Ishikawa (cell line): Measurements from ENCODE around the gene CROCC2.
A peak's percentile ranks its signal among the peaks of the same experiment; 100 is the strongest.

ENCODE experiments used
- CEBPB ChIP-seq: IDR thresholded peaks from 2 replicates; pipeline ENCODE4 v1.6.1; 2012
- CREB1 ChIP-seq: IDR thresholded peaks from 2 replicates; pipeline ENCODE4 v1.6.1; 2012; ENCODE audit warnings: low read depth
- EGR1 ChIP-seq: IDR thresholded peaks from 2 replicates; pipeline ENCODE4 v1.6.1; 2012
- EP300 ChIP-seq: IDR thresholded peaks from 2 replicates; pipeline ENCODE4 v1.6.1; 2012; ENCODE audit warnings: borderline replicate concordance
- FOXM1 ChIP-seq: IDR thresholded peaks from 2 replicates; pipeline ENCODE4 v1.6.1; 2012; ENCODE audit warnings: low read depth, borderline replicate concordance
- NFIC ChIP-seq: IDR thresholded peaks from 2 replicates; pipeline ENCODE4 v1.6.1; 2012
- RAD21 ChIP-seq: IDR thresholded peaks from 2 replicates; pipeline ENCODE4 v1.6.1; 2012; ENCODE audit warnings: low read depth
- TAF1 ChIP-seq: IDR thresholded peaks from 2 replicates; pipeline ENCODE4 v1.6.1; 2012; ENCODE audit warnings: low read depth, mild to moderate bottlenecking
- TCF12 ChIP-seq: IDR thresholded peaks from 2 replicates; pipeline ENCODE4 v1.6.1; 2012; ENCODE audit warnings: low read depth
- TEAD4 ChIP-seq: IDR thresholded peaks from 2 replicates; pipeline ENCODE4 v1.6.1; 2012
- YY1 ChIP-seq: IDR thresholded peaks from 2 replicates; pipeline ENCODE4 v1.6.1; 2012; ENCODE audit warnings: low read depth
- ZBTB7A ChIP-seq: IDR thresholded peaks from 2 replicates; pipeline ENCODE4 v1.6.1; 2012; ENCODE audit warnings: low read depth
- TF ChIP-seq, protein P1 (sequence below): IDR thresholded peaks from 2 replicates; pipeline ENCODE4 v1.6.1; 2012
- TF ChIP-seq, protein P2 (sequence below): IDR thresholded peaks from 2 replicates; pipeline ENCODE4 v1.6.1; 2012; ENCODE audit warnings: low read depth, mild to moderate bottlenecking
- TF ChIP-seq, protein P3 (sequence below): IDR thresholded peaks from 2 replicates; pipeline ENCODE4 v1.6.1; 2012

CROCC2 gene

GRCh38 chr2:240921311-240921994, 15.3 kb downstream of the CROCC2 start:
- TF ChIP-seq, protein P1, sequence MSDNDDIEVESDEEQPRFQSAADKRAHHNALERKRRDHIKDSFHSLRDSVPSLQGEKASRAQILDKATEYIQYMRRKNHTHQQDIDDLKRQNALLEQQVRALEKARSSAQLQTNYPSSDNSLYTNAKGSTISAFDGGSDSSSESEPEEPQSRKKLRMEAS = no peak
- TF ChIP-seq TAF1 = no peak
- TF ChIP-seq, protein P2, sequence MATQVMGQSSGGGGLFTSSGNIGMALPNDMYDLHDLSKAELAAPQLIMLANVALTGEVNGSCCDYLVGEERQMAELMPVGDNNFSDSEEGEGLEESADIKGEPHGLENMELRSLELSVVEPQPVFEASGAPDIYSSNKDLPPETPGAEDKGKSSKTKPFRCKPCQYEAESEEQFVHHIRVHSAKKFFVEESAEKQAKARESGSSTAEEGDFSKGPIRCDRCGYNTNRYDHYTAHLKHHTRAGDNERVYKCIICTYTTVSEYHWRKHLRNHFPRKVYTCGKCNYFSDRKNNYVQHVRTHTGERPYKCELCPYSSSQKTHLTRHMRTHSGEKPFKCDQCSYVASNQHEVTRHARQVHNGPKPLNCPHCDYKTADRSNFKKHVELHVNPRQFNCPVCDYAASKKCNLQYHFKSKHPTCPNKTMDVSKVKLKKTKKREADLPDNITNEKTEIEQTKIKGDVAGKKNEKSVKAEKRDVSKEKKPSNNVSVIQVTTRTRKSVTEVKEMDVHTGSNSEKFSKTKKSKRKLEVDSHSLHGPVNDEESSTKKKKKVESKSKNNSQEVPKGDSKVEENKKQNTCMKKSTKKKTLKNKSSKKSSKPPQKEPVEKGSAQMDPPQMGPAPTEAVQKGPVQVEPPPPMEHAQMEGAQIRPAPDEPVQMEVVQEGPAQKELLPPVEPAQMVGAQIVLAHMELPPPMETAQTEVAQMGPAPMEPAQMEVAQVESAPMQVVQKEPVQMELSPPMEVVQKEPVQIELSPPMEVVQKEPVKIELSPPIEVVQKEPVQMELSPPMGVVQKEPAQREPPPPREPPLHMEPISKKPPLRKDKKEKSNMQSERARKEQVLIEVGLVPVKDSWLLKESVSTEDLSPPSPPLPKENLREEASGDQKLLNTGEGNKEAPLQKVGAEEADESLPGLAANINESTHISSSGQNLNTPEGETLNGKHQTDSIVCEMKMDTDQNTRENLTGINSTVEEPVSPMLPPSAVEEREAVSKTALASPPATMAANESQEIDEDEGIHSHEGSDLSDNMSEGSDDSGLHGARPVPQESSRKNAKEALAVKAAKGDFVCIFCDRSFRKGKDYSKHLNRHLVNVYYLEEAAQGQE = no peak
- TF ChIP-seq CEBPB = no peak
- TF ChIP-seq TEAD4 = peak; percentile 10; the same call in 1 of the 2 replicates
- TF ChIP-seq FOXM1 = no peak
- TF ChIP-seq NFIC = peak; percentile 78
- TF ChIP-seq EP300 = peak; percentile 73; the same call in 1 of the 2 replicates
- no peak for TF ChIP-seq EGR1
- TF ChIP-seq TCF12 = peak; percentile 71

DNA sequence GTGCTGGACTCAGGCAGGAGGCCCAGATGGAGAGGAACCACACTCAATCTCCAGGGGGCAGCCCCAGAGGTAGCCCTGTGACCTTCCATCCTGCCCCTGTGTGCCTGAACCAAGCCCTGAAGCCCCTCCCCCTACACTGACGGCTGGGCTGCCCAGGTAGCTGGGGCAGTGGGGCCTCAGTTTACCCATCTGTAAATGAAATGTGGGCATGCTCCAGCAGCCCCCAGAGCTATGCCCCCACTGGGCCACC, 15.8 kb downstream of the CROCC2 start:
- TF ChIP-seq EGR1 = no peak
- no peak for TF ChIP-seq TCF12
- no peak for TF ChIP-seq FOXM1
- TF ChIP-seq, protein P3, sequence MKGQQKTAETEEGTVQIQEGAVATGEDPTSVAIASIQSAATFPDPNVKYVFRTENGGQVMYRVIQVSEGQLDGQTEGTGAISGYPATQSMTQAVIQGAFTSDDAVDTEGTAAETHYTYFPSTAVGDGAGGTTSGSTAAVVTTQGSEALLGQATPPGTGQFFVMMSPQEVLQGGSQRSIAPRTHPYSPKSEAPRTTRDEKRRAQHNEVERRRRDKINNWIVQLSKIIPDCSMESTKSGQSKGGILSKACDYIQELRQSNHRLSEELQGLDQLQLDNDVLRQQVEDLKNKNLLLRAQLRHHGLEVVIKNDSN = no peak
- TF ChIP-seq EP300 = no peak
- TF ChIP-seq TEAD4 = no peak
- TF ChIP-seq CEBPB = no peak
- TF ChIP-seq, protein P2 = no peak

DNA sequence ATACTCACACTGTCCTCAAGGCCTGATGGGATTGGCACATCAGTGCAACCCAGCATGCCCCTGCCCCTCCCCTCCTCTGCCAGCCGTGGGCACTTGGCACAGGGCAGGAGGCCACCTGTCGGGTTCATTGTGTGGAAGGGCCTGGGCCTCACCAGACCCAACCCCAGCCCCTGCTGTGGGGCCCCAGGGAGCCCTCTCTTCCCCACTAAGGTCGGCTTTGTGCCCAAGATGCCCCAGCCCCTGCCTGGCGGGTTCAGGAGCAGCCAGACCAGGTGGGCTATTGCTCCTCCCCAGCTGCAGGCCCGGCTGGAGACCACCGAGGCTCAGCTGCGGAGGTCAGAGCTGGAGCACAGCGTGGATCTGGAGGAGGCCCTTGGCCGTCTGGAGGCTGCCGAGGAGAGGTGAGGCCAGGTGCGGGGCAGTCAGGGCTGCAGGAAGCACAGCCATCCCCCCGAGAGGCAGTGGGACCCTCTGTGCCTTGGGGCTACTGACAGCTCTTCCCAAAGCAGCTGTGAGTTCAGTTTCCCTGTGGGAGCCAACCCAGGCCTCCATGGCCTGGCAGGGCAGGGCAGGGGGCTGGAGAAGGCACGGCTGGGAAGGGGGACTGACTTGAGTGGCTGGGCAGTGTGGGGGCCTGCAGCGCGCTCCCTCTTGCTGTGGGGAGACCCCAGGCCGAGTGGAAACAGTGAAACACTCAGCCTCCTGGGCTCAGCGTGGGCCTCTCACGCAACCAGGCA, 16.3 kb downstream of the CROCC2 start:
- TF ChIP-seq YY1 = no peak
- peak; percentile 86 for TF ChIP-seq ZBTB7A
- no peak for TF ChIP-seq TAF1
- TF ChIP-seq EGR1 = no peak
- TF ChIP-seq, protein P1 = peak; percentile 35; the same call in 1 of the 2 replicates
- TF ChIP-seq, protein P3 = peak; percentile 38; the same call in 1 of the 2 replicates
- peak; percentile 100 for TF ChIP-seq NFIC
- peak; percentile 96 for TF ChIP-seq EP300
- peak; percentile 86 for TF ChIP-seq FOXM1
- TF ChIP-seq TEAD4 = peak; percentile 82
- TF ChIP-seq RAD21 = no peak
- peak; percentile 99 for TF ChIP-seq TCF12
- TF ChIP-seq, protein P2 = no peak
- TF ChIP-seq CREB1 = no peak
- TF ChIP-seq CEBPB = peak; percentile 56; the same call in 1 of the 2 replicates

GRCh38 chr2:240922982-240923537, 16.9 kb downstream of the CROCC2 start:
- TF ChIP-seq NFIC (peak; percentile 89), RAD21 (no peak), TCF12 (no peak), FOXM1 (no peak), CEBPB (no peak), EGR1 (no peak), TEAD4 (no peak), ZBTB7A (no peak), YY1 (no peak), EP300 (peak; percentile 37; the same call in 1 of the 2 replicates), CREB1 (no peak), TAF1 (no peak)
- TF ChIP-seq, protein P2 = no peak
- TF ChIP-seq, protein P1 = peak; percentile 79
- TF ChIP-seq, protein P3 = peak; percentile 37; the same call in 1 of the 2 replicates
